Thyroid gland (tissue), 4 donors: ENCODE results near the gene EXOC1. TPM values are rescaled to one million over a fixed set of nuclear protein-coding genes. Genes with fewer than 3 reads are reported as not detected.

Experiments used
- DNase-seq, 2 donors: peaks; one replicate each; pipeline ENCODE4 v3.0.0-alpha.2; 2019
- H3K27ac ChIP-seq, 3 donors: fragments of 200-600 bp; sonication (generic); 1 replicate in 2 of 3; 2 replicates in 1 of 3; pipeline ENCODE4 v1.5.1; 2016 to 2019; ENCODE audit warnings: mild to moderate bottlenecking in 1 of 3, moderate library complexity in 1 of 3
- H3K27me3 ChIP-seq: fragments of 200-600 bp; sonication (generic); one replicate; pipeline ENCODE4 v1.5.1; 2019
- H3K36me3 ChIP-seq, 2 donors: fragments of 200-600 bp; sonication (generic); one replicate each; pipeline ENCODE4 v1.5.1; 2016 to 2019
- H3K4me1 ChIP-seq, 2 donors: fragments of 200-600 bp; sonication (generic); one replicate each; pipeline ENCODE4 v1.5.1; 2017 to 2019
- H3K4me3 ChIP-seq, 3 donors: fragments of 200-600 bp; sonication (generic); replicated peaks in 1 of 3; 1 replicate in 2 of 3; 2 replicates in 1 of 3; pipeline ENCODE4 v1.5.1; 2016; ENCODE audit warnings: mild to moderate bottlenecking in 1 of 3
- H3K9me3 ChIP-seq: fragments of 200-600 bp; sonication (generic); one replicate; pipeline ENCODE4 v1.5.1; 2017
- CTCF ChIP-seq, 6 experiments: fragments of 200-600 bp in 3 of 6; fragments of 450-650 bp in 3 of 6; sonication (generic) in 3 of 6; IDR thresholded peaks; one replicate each; pipeline ENCODE4 v1.5.1; 2016 to 2019; ENCODE audit warnings: antibody characterized with exemption in 6 of 6, mild to moderate bottlenecking in 2 of 6, inconsistent platforms in 1 of 6, moderate library complexity in 1 of 6
- POLR2A ChIP-seq, 2 donors: fragments of 450-650 bp; IDR thresholded peaks; one replicate each; pipeline ENCODE4 v1.6.1; 2017; ENCODE audit warnings: antibody characterized with exemption in 2 of 2, mild to moderate bottlenecking in 2 of 2, moderate library complexity in 1 of 2
- WGBS, 2 donors: methylation state at CpG; one replicate each; pipeline ENCODE4 v1.1.5; 2017; 5-methylcytosine and 5-hydroxymethylcytosine counted together
- intact Hi-C: fragments of 100-400 bp; cut with DNase I; formaldehyde crosslinking; loops from one replicate; pipeline ENCODE4 v1.15.1; 2023
- total RNA-seq, 4 donors: library from RNA; depleted of rRNA; stranded (reverse); fragments of >200 nt; gene quantifications; one replicate each; pipeline ENCODE4 v1.2.3, GENCODE V29; 2016

EXOC1 gene
- total RNA-seq, 4 donors from 2014 or later = 32.9 to 38.3 (median 34.5) TPM

- H3K27ac ChIP-seq = no peak overlapping the region
- WGBS, 2 donors = 90 to 96% methylated on average over 3 of the region's 3 CpGs
- no peaks in the 10 kb centered on the region for H3K4me1 ChIP-seq
- H3K36me3 ChIP-seq = no peaks in the 10 kb centered on the region
- H3K9me3 ChIP-seq = no peaks in the 10 kb centered on the region
- TF ChIP-seq POLR2A (IDR thresholded peaks at IDR 0.05) (no peak), CTCF (IDR thresholded peaks at IDR 0.05) (no peak)
- intact Hi-C loops = no loop called here
- DNase-seq = no peak
- no peaks in the 10 kb centered on the region for H3K27me3 ChIP-seq
- H3K4me3 ChIP-seq = no peak overlapping the region
These were observed 88.5 kb downstream of the EXOC1 start for GRCh38 chr4:55941881-55942396.

- 54 to 64% methylated on average over 6 of the region's 6 CpGs for WGBS, 2 donors
- intact Hi-C loops = no loop called here
- Histone ChIP-seq H3K9me3 (no peaks in the 10 kb centered on the region), H3K27ac (peak overlapping the region in 2 of 3 donors; percentile 15 to 85), H3K27me3 (no peaks in the 10 kb centered on the region), H3K4me1 (peaks cover 0 to 14% of the 10 kb centered on the region in 2 donors), H3K4me3 (no peak overlapping the region), H3K36me3 (no peaks in the 10 kb centered on the region)
- DNase-seq = no peak
- TF ChIP-seq POLR2A (IDR thresholded peaks at IDR 0.05) = no peak
- TF ChIP-seq CTCF (IDR thresholded peaks at IDR 0.05) = no peak
These were observed 93.9 kb downstream of the EXOC1 start for GRCh38 chr4:55947254-55947882.

GRCh38 chr4:55947912-55948725 lies 94.7 kb downstream of the EXOC1 start:
- intact Hi-C loops = no loop called here
- no peak for TF ChIP-seq CTCF (IDR thresholded peaks at IDR 0.05)
- TF ChIP-seq POLR2A (IDR thresholded peaks at IDR 0.05) = no peak
- H3K36me3 ChIP-seq = no peaks in the 10 kb centered on the region
- peak overlapping the region in 2 of 3 donors; percentile 70 to 94 for H3K4me3 ChIP-seq
- peak overlapping the region; percentile 15 to 85 (median 82) for H3K27ac ChIP-seq
- no peaks in the 10 kb centered on the region for H3K9me3 ChIP-seq
- peaks cover 0 to 14% of the 10 kb centered on the region in 2 donors for H3K4me1 ChIP-seq
- H3K27me3 ChIP-seq = no peaks in the 10 kb centered on the region
- DNase-seq = no peak
- 11 to 15% methylated on average over 11 to 19 of the region's 19 CpGs for WGBS, 2 donors

GRCh38 chr4:55948726-55949481 lies 95.5 kb downstream of the EXOC1 start, which contains the start of gene CEP135:
CEP135 (plus strand) TSS chr4:55948945; CDS start chr4:55952131, 3,186 bp downstream.
- WGBS, 2 donors = 1% methylated on average over 7 to 25 of the region's 77 CpGs
- Histone ChIP-seq H3K4me1 (peaks cover 0 to 14% of the 10 kb centered on the region in 2 donors), H3K27ac (peak within 1 kb of the TSS; percentile 71 to 85 (median 82)), H3K36me3 (no peaks in the 10 kb centered on the region), H3K9me3 (no peaks in the 10 kb centered on the region), H3K4me3 (peak within 1 kb of the TSS; percentile 70 to 94 (median 73)), H3K27me3 (no peaks in the 10 kb centered on the region)
- peak; percentile 96 to 97 for DNase-seq
- TF ChIP-seq POLR2A (IDR thresholded peaks at IDR 0.05) (peak in 1 of 2 donors; percentile 42), CTCF (IDR thresholded peaks at IDR 0.05) (peak; percentile 67 to 96 (median 88))
- intact Hi-C loops = no loop called here
